Neural cell (in vitro differentiated cells): Measurements from ENCODE around the gene RASSF8. TPM values are rescaled to one million over a fixed set of nuclear protein-coding genes. Genes with fewer than 3 reads are reported as not detected.

ENCODE experiments used
- H2AFZ ChIP-seq: fragments of 200-600, 300-800 bp; sonication (generic), shearing (Covaris generic); 2 replicates; pipeline ENCODE4 v1.6.0; 2014; ENCODE audit warnings: low read depth, mild to moderate bottlenecking, antibody characterized with exemption, low read length, moderate library complexity
- H3F3A ChIP-seq: fragments of 200-600 bp; shearing (Covaris generic); 2 replicates; pipeline ENCODE4 v1.6.1; 2016; ENCODE audit warnings: mild to moderate bottlenecking, moderate library complexity, mixed read lengths, antibody characterized with exemption, low read length; ENCODE audit not compliant: insufficient read depth, poor library complexity, severe bottlenecking
- H3K27ac ChIP-seq: fragments of 200-600, 300-800 bp; sonication (generic), shearing (Covaris generic); 2 replicates; pipeline ENCODE4 v1.5.1; 2014; ENCODE audit warnings: mild to moderate bottlenecking, low read length, moderate library complexity
- H3K27me3 ChIP-seq: fragments of 300-800, 200-600 bp; sonication (generic), shearing (Covaris generic); 2 replicates; pipeline ENCODE4 v1.6.0; 2014; ENCODE audit warnings: mild to moderate bottlenecking, low read depth, low read length, moderate library complexity; ENCODE audit not compliant: insufficient read depth
- H3K36me3 ChIP-seq: fragments of 300-800, 200-600 bp; sonication (generic), shearing (Covaris generic); 2 replicates; pipeline ENCODE4 v1.5.1; 2014; ENCODE audit warnings: mild to moderate bottlenecking, antibody characterized with exemption, low read length, moderate library complexity; ENCODE audit not compliant: insufficient read depth
- H3K4me2 ChIP-seq: fragments of 300-800, 200-600 bp; sonication (generic), shearing (Covaris generic); 2 replicates; pipeline ENCODE4 v1.6.0; 2014; ENCODE audit warnings: mild to moderate bottlenecking, low read length
- H3K4me3 ChIP-seq: fragments of 300-800, 200-600 bp; sonication (generic), shearing (Covaris generic); 2 replicates; pipeline ENCODE4 v1.5.1; 2014; ENCODE audit warnings: mild to moderate bottlenecking, low read length, moderate library complexity
- H3K79me2 ChIP-seq: fragments of 200-600 bp; shearing (Covaris generic); replicated peaks from 2 replicates; pipeline ENCODE4 v1.6.0; 2014; ENCODE audit warnings: mild to moderate bottlenecking, low read length, moderate library complexity; ENCODE audit not compliant: insufficient read depth
- H3K9ac ChIP-seq: fragments of 300-800, 200-600 bp; sonication (generic), shearing (Covaris generic); 2 replicates; pipeline ENCODE4 v1.6.1; 2016; ENCODE audit warnings: mild to moderate bottlenecking, low read length, mixed read lengths
- H3K9me2 ChIP-seq: fragments of 200-600 bp; shearing (Covaris generic); 2 replicates; pipeline ENCODE4 v1.6.1; 2016; ENCODE audit warnings: mild to moderate bottlenecking, low read length, mixed read lengths; ENCODE audit not compliant: insufficient read depth
- H3K9me3 ChIP-seq: fragments of 200-600, 300-800 bp; sonication (generic), shearing (Covaris generic); 2 replicates; pipeline ENCODE4 v1.6.1; 2016; ENCODE audit warnings: mild to moderate bottlenecking, mixed run types, low read length, moderate library complexity, mixed read lengths
- H4K20me1 ChIP-seq: fragments of 200-600 bp; shearing (Covaris generic); 2 replicates; pipeline ENCODE4 v1.6.1; 2016; ENCODE audit warnings: mild to moderate bottlenecking, mixed run types; ENCODE audit not compliant: insufficient read depth
- EP300 ChIP-seq: fragments of 450-650 bp; conservative IDR thresholded peaks from 2 replicates; pipeline ENCODE4 v1.6.1; 2014; ENCODE audit warnings: antibody characterized with exemption, mild to moderate bottlenecking, moderate library complexity; ENCODE audit not compliant: poor library complexity, severe bottlenecking
- EZH2 ChIP-seq: fragments of 200-600, 300-800 bp; shearing (Covaris generic), sonication (generic); IDR thresholded peaks from 2 replicates; pipeline ENCODE4 v1.6.1; 2014; ENCODE audit warnings: antibody characterized with exemption, low read length, borderline replicate concordance, mild to moderate bottlenecking; ENCODE audit not compliant: insufficient read depth, poor library complexity, severe bottlenecking
- MXI1 ChIP-seq: fragments of 450-650 bp; conservative IDR thresholded peaks from 2 replicates; pipeline ENCODE4 v1.6.1; 2014; ENCODE audit warnings: antibody characterized with exemption, mild to moderate bottlenecking; ENCODE audit not compliant: poor library complexity, severe bottlenecking
- POLR2AphosphoS5 ChIP-seq: IDR thresholded peaks from 2 replicates; pipeline ENCODE4 v1.6.1; 2012
- RAD21 ChIP-seq: fragments of 450-650 bp; conservative IDR thresholded peaks from 2 replicates; pipeline ENCODE4 v1.6.1; 2014; ENCODE audit warnings: antibody characterized with exemption, mild to moderate bottlenecking, moderate library complexity
- SMC3 ChIP-seq: fragments of 450-650 bp; conservative IDR thresholded peaks from 2 replicates; pipeline ENCODE4 v1.6.1; 2014; ENCODE audit warnings: antibody characterized with exemption, mild to moderate bottlenecking, moderate library complexity; ENCODE audit not compliant: poor library complexity
- TAF1 ChIP-seq: IDR thresholded peaks from 2 replicates; pipeline ENCODE4 v1.6.1; 2012; ENCODE audit warnings: low read depth
- polyA plus RNA-seq: library from polyadenylated mRNA; depleted of rRNA; stranded (reverse); fragments of >200 nt; gene quantifications from 2 replicates; pipeline ENCODE4 v1.2.3, GENCODE V29; 2014
- TF ChIP-seq, protein P1 (sequence below): IDR thresholded peaks from 2 replicates; pipeline ENCODE4 v1.6.1; 2012; ENCODE audit warnings: borderline replicate concordance
- TF ChIP-seq, protein P2 (sequence below): fragments of 450-650 bp; IDR thresholded peaks from 2 replicates; pipeline ENCODE4 v1.5.1; 2014; ENCODE audit warnings: antibody characterized with exemption, mild to moderate bottlenecking, moderate library complexity; ENCODE audit not compliant: poor library complexity, severe bottlenecking

Gene RASSF8
- polyA plus RNA-seq, 1 donor from 2014 or later, result 11.4 TPM

DNA sequence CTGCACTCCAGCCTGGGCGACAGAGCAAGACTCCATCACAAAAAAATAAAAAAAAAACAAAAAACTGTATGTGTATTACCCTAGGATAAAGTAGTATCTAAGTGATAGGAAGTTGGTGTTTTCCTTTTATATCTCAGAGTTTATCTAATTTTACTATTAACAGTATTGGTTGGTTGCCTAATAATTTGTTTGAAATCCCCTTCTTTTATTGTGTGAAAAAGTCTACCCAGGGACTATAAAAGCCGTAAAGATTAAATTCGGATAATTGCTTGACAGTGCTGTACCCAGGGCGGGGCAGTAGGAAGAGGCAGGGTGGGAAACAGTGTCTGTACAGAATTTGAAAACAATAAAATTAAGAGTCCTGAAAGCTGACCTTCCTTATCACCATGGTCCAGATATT, 78.4 kb downstream of the RASSF8 start:
- H3K79me2 ChIP-seq, result no peaks in the 10 kb centered on the region
- H3K27ac ChIP-seq, result no peak overlapping the region

DNA sequence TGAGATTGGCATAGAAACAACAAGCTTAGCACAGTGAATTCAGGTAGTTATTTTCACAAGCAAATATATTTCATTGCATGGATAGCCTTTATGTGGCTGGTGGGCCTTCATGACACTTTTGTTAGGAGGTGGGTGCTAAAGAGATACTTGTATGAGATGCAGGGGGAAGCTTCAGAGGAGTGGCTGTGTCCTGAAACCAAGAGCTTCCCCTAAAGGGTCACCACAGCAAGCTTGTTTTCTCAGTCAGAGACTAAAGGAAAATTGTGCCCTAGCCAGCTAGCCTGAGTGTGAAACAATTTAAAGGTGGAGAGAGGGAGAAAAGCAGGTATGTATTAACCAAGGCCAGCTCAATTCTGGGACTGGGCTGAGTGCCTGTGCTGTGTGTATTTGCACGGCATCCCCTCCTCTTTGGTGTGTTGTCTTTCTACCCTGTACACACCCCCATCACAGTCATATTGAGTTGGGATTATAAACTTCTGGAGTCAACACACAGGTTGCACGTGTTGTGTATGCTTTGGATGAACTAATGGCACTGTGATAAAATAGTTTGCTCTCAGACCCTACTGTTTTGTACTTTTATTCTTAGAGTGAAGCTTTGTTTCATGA, 79.2 kb downstream of the RASSF8 start:
- Histone ChIP-seq H3K79me2 (no peaks in the 10 kb centered on the region), H3F3A (no peaks in the 10 kb centered on the region), H3K4me2 (no peak overlapping the region), H3K27ac (no peak overlapping the region), H3K9me3 (no peaks in the 10 kb centered on the region), H3K9me2 (no peaks in the 10 kb centered on the region), H3K36me3 (no peaks in the 10 kb centered on the region), H2AFZ (no peak overlapping the region), H3K27me3 (no peaks in the 10 kb centered on the region), H4K20me1 (no peaks in the 10 kb centered on the region), H3K4me3 (no peak overlapping the region), H3K9ac (no peak overlapping the region)
- no peak for TF ChIP-seq TAF1
- TF ChIP-seq, protein P1, sequence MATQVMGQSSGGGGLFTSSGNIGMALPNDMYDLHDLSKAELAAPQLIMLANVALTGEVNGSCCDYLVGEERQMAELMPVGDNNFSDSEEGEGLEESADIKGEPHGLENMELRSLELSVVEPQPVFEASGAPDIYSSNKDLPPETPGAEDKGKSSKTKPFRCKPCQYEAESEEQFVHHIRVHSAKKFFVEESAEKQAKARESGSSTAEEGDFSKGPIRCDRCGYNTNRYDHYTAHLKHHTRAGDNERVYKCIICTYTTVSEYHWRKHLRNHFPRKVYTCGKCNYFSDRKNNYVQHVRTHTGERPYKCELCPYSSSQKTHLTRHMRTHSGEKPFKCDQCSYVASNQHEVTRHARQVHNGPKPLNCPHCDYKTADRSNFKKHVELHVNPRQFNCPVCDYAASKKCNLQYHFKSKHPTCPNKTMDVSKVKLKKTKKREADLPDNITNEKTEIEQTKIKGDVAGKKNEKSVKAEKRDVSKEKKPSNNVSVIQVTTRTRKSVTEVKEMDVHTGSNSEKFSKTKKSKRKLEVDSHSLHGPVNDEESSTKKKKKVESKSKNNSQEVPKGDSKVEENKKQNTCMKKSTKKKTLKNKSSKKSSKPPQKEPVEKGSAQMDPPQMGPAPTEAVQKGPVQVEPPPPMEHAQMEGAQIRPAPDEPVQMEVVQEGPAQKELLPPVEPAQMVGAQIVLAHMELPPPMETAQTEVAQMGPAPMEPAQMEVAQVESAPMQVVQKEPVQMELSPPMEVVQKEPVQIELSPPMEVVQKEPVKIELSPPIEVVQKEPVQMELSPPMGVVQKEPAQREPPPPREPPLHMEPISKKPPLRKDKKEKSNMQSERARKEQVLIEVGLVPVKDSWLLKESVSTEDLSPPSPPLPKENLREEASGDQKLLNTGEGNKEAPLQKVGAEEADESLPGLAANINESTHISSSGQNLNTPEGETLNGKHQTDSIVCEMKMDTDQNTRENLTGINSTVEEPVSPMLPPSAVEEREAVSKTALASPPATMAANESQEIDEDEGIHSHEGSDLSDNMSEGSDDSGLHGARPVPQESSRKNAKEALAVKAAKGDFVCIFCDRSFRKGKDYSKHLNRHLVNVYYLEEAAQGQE, result no peak
- TF ChIP-seq SMC3, result no peak
- no peak for TF ChIP-seq EP300
- TF ChIP-seq, protein P2, sequence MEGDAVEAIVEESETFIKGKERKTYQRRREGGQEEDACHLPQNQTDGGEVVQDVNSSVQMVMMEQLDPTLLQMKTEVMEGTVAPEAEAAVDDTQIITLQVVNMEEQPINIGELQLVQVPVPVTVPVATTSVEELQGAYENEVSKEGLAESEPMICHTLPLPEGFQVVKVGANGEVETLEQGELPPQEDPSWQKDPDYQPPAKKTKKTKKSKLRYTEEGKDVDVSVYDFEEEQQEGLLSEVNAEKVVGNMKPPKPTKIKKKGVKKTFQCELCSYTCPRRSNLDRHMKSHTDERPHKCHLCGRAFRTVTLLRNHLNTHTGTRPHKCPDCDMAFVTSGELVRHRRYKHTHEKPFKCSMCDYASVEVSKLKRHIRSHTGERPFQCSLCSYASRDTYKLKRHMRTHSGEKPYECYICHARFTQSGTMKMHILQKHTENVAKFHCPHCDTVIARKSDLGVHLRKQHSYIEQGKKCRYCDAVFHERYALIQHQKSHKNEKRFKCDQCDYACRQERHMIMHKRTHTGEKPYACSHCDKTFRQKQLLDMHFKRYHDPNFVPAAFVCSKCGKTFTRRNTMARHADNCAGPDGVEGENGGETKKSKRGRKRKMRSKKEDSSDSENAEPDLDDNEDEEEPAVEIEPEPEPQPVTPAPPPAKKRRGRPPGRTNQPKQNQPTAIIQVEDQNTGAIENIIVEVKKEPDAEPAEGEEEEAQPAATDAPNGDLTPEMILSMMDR, result no peak
- no peak for TF ChIP-seq EZH2
- no peak for TF ChIP-seq RAD21
- TF ChIP-seq MXI1, result no peak
- no peak for TF ChIP-seq POLR2AphosphoS5

More for the DNA sequence above, 78.4 kb downstream of the RASSF8 start:
- Histone ChIP-seq H2AFZ (no peak overlapping the region), H3K36me3 (no peaks in the 10 kb centered on the region), H3K4me3 (no peak overlapping the region), H4K20me1 (no peaks in the 10 kb centered on the region), H3F3A (no peaks in the 10 kb centered on the region), H3K9me3 (no peaks in the 10 kb centered on the region), H3K9me2 (no peaks in the 10 kb centered on the region), H3K27me3 (no peaks in the 10 kb centered on the region), H3K4me2 (no peak overlapping the region), H3K9ac (no peak overlapping the region)
- TF ChIP-seq RAD21 (no peak), MXI1 (no peak), EP300 (no peak), POLR2AphosphoS5 (no peak), SMC3 (no peak), EZH2 (no peak), TAF1 (no peak)
- TF ChIP-seq, protein P2, result no peak
- TF ChIP-seq, protein P1, result no peak
